Inflammatory macrophage (primary cell): ENCODE data around the gene DISC1.
"Not testable (repeated sequence)": the region's sequence is repeated elsewhere in the genome, so short reads cannot be mapped to it uniquely, and the experiment has no call there.

ENCODE experiments used
- DNase-seq, 2 donors: peaks; one replicate each; pipeline ENCODE4 v3.0.0-alpha.2; 2020 to 2022

The DISC1 gene

DNA sequence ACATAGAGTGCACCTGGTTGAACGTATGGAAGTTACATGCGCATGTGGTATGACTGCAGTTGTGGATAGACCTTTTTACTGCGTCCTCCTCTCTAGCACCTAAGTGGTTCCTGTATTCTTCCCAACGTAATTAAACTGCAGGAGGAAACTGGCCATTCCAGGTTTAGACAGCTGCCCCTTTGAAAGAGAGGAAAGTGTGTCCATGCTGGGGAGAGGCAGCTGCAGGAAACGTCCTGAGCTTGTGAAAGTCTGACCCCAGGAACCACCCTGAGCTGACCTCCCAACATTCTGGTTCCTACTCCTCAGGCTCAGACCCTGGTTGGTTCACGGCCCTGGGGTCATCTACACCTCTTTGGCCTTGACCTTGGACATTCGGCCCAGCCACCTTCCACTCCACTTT is 309.3 kb downstream of the DISC1 start:
- no peak for DNase-seq

GRCh38 chr1:231936983-231937775 is 310.6 kb downstream of the DISC1 start:
- no peak for DNase-seq

GRCh38 chr1:231938211-231938610 is 311.6 kb downstream of the DISC1 start:
- no peak for DNase-seq

DNA sequence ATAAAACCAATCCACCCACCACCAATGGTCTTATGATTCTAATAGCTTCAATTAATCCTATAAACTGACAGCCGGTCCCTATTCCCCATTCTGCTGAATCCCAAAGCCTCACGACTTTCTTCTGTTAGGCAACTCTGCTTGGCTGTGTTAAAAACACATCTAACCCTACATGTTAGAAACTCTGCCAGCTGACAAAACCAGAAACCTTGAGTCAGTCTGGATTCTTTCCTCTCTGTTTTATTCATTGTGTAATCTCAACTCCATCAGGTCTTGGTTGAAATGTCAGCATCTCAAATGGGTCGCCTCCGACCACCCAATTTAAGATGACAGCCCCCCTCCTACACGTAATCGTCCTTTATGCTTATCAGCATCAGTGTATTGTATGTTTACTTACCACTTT is 312.1 kb downstream of the DISC1 start:
- no peak for DNase-seq

- no peak for DNase-seq
Observed at GRCh38 chr1:231939118-231939517, 312.5 kb downstream of the DISC1 start.

DNA sequence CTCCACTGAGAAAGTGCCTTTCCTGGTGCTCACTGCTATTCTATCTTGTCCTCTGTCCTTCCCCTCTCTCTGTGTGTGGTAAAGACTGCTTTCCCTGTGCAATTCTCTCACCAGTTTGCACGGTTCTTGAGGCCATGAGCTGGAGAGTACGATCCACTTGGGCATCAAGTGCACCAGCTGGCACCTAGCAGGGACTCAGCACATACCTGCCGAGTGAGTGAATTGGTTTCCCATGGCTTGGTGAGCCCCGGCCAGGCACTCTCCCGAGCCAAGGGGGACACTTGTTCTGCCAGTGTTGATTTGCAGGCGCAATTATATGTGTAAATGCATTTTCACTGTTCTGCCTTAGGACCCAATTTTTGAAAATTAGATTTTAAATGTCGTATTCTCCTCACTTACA is 313.5 kb downstream of the DISC1 start:
- DNase-seq: no peak

- DNase-seq: no peak
Observed at GRCh38 chr1:231940701-231941100, 314.1 kb downstream of the DISC1 start.

- no peak for DNase-seq
Observed at GRCh38 chr1:231943084-231943483, 316.5 kb downstream of the DISC1 start.

GRCh38 chr1:231948102-231948501 is 321.5 kb downstream of the DISC1 start:
- DNase-seq: not testable (repeated sequence)

GRCh38 chr1:231949277-231950091 is 322.9 kb downstream of the DISC1 start:
- DNase-seq: no peak

DNA sequence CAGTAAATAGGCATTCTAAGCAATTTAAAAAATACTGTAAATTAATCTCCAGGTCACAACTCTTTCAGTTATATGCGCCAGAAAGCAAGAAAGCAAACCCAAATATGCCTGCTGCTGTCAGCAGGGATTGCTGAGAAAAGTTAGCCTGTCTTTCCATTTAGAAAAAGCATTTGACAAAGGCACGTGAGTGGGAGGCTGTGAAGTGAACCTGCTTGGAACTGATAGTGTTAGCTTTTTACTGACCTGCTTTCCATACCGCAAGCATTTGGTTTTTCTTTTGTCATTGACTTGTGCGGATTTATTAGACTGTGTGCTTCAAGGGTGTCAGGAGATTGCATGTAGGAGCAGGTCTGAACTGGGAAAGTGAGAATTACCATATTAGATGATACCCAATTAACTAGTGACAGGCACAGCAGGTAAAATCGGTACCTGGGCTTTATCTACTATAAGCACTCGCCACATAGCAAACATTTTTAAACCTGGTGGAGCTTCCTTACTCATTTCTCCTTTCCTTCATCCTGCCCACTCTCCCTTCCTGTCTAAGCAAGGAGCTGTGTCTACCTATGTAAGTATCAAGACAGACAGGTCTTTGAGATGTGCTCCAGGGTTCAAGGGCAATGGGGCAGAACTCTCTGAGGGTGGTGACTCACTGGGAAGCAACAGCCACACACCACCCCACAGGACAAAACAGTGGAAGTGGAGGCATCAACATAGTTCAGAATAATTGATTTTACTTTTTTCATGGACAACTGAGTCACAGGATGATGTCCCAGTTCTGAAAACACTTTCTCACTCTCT is 323.9 kb downstream of the DISC1 start:
- DNase-seq: no peak

- no peak for DNase-seq
Observed at GRCh38 chr1:231951374-231951773, 324.8 kb downstream of the DISC1 start.

DNA sequence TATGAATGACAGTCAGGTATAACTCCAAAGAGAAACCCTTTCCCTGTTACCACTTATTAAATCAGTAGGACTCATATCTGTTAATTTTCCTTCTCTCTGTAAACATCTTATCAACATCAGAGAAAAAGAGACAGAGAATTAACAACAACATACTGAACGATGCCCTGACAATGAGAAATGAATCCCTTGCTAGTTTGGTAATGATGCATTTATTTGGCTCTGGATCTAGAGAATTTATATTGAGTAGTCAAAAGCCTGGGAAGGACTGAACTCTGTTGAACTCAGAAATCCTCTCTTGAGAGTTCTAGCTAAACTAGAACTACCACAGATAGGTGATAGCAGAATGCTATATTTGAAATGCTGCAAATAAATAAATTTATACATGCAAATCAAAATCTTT is 325.6 kb downstream of the DISC1 start:
- no peak for DNase-seq

DNA sequence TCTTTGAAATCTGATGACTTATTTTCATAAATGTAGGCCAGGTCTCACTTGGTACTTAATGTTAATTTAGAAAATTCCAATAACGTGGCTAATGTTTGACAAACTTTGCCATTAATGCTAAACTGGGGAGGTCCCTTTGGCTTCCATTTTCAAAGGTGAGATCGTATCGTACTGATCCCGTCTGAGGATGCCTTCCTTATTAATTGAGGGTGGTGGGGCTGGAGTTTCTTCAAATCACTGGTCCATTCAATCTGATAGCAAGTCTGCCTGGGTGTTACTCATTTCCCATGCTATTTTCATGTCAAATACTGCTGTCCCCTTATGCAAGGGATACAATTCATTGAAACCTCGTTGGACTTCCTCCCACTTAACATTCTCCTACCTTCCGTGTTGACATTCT is 327.1 kb downstream of the DISC1 start:
- DNase-seq: no peak

GRCh38 chr1:231954751-231955150 is 328.2 kb downstream of the DISC1 start:
- no peak for DNase-seq

- no peak for DNase-seq
Observed at GRCh38 chr1:231957359-231957758, 330.8 kb downstream of the DISC1 start.

DNA sequence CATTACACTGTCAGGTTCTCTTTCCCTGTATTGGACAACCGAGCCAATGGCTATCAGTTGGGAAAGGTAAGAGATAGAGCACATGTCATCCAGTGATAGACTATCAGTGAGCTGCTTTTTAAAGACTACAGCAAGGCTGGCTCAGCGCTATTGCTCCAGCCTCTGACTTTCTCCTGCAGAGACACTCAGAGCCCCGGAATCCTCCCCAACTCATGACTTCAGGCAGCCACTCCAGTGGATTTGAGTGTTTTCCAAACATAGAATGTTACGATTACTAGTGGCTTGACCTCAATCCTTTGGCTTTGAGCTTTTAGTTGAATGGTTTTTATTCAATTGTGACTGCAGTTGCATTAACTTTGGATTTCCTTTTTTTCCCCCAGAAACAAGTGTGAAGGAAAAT is 331.9 kb downstream of the DISC1 start:
- no peak for DNase-seq

GRCh38 chr1:231959225-231959884 is 332.8 kb downstream of the DISC1 start:
- no peak for DNase-seq

DNA sequence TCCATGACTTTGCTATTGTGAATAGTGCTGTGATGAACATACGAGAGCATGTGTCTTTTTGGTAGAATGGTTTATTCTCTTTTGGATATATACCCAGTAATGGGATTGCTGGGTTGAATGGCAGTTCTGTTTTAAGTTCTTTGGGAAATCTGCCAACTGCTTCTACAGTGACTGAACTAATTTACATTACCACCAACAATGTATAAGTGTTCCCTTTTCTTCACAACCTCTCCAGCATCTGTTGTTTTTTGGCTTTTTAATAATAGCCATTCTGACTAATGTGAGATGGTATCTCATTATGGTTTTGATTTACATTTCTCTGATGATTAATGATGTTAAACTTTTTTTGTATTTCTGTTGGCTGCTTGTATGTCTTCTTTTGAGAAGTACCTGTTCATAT is 335.2 kb downstream of the DISC1 start:
- not testable (repeated sequence) for DNase-seq

GRCh38 chr1:231962636-231963035 is 336.0 kb downstream of the DISC1 start:
- DNase-seq: no peak

GRCh38 chr1:231964241-231964640 is 337.7 kb downstream of the DISC1 start:
- no peak for DNase-seq

DNA sequence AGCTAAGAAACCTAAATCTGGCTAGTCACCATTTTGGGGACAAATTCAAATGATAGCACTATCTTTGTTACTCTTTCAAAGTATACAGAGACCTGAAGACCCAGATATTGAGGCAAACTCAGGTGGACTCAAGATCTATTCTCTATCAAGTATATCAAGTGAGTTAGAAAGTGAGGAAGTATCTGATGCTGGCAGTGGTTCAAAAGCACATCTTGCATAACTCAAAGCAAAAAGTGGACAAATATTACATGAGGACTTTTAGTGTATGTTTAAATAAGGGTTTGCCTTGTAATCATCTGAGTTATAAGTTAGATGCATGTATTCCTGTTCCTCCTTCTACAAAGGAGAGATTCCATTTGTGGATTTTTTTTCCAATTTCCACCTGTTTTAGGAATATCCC is 338.4 kb downstream of the DISC1 start:
- peak; percentile 48 to 62 for DNase-seq

DNA sequence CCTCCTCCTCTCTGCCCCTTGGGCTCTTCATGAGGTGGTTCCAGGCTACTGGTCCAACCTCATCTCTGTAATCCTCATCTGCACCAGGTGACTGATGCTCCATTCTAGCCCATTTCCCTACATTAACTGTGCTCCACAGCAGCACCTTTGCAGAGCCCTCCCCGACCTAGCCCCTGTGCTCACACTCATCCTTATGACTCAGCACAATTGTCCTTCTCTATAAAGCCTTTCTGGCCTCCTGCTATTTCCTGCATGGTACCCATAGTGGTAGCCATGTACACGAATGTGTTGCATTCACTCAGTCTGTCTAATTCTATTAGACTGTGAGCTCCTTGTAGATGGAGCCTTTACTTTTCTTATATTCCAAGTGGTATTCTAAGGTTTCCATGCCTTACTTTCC is 339.0 kb downstream of the DISC1 start:
- DNase-seq: no peak
